Inflammatory macrophage (primary cell): ENCODE results near the gene FANCB.

Experiments
- DNase-seq, 2 donors: peaks; one replicate each; pipeline ENCODE4 v3.0.0-alpha.2; 2020 to 2022
- total RNA-seq, 18 experiments: gene quantifications; one replicate each; lab custom pipeline; 2026; ENCODE audit warnings: mixed read lengths in 6 of 18, inconsistent platforms in 2 of 18; lab: John Stamatoyannopoulos, UW

Gene FANCB
- 0.75 to 12.2 (median 5.6) reads per million in 18 experiments for total RNA-seq

- peak; percentile 94 to 95 for DNase-seq
These were observed at the start of gene FANCB, which contains the start of gene MOSPD2 for GRCh38 chrX:14872851-14873675. Gene FANCB (minus strand): TSS chrX:14873069. CDS start chrX:14865510, 7,559 bp downstream. Gene MOSPD2 (plus strand): TSS chrX:14873421. CDS start chrX:14873529, 108 bp downstream.

GRCh38 chrX:14922437-14922836 lies 49.6 kb upstream of the FANCB start:
- no peak for DNase-seq

GRCh38 chrX:14920196-14920595 lies 47.3 kb upstream of the FANCB start:
- no peak for DNase-seq

- no peak for DNase-seq
These were observed 46.5 kb upstream of the FANCB start for GRCh38 chrX:14919407-14919806.

GRCh38 chrX:14916017-14916674 lies 43.3 kb upstream of the FANCB start:
- DNase-seq = no peak

- no peak for DNase-seq
These were observed 42.7 kb upstream of the FANCB start for GRCh38 chrX:14915596-14915995.

GRCh38 chrX:14913241-14913640 lies 40.4 kb upstream of the FANCB start:
- no peak for DNase-seq

GRCh38 chrX:14903891-14904290 lies 31.0 kb upstream of the FANCB start:
- no peak for DNase-seq

GRCh38 chrX:14902537-14902936 lies 29.7 kb upstream of the FANCB start:
- no peak for DNase-seq

- DNase-seq = peak; percentile 6 to 8
These were observed 26.7 kb upstream of the FANCB start for GRCh38 chrX:14899607-14900006.

GRCh38 chrX:14897042-14897441 lies 24.2 kb upstream of the FANCB start:
- DNase-seq = no peak

- no peak for DNase-seq
These were observed 23.4 kb upstream of the FANCB start for GRCh38 chrX:14896273-14896672.

- no peak for DNase-seq
These were observed 13.4 kb upstream of the FANCB start for GRCh38 chrX:14886252-14886651.

GRCh38 chrX:14884714-14885113 lies 11.8 kb upstream of the FANCB start:
- DNase-seq = no peak

- no peak for DNase-seq
These were observed 11.0 kb upstream of the FANCB start for GRCh38 chrX:14883826-14884225.

- no peak for DNase-seq
These were observed 2.8 kb upstream of the FANCB start for GRCh38 chrX:14875624-14876023.

- no peak for DNase-seq
These were observed 794 bp upstream of the FANCB start for GRCh38 chrX:14873676-14874049.

- DNase-seq = no peak
These were observed 514 bp downstream of the FANCB start for GRCh38 chrX:14872355-14872754.

GRCh38 chrX:14871767-14872166 lies 1.1 kb downstream of the FANCB start:
- DNase-seq = no peak

- no peak for DNase-seq
These were observed 7.7 kb downstream of the FANCB start for GRCh38 chrX:14865201-14865600.

- DNase-seq = no peak
These were observed 8.2 kb downstream of the FANCB start for GRCh38 chrX:14864631-14865030.

GRCh38 chrX:14851526-14851925 lies 21.3 kb downstream of the FANCB start:
- peak in 1 of 2 donors; percentile 46 for DNase-seq

- peak; percentile 9 to 56 for DNase-seq
These were observed 29.2 kb downstream of the FANCB start for GRCh38 chrX:14843666-14844065.

- DNase-seq = no peak
These were observed 35.7 kb downstream of the FANCB start for GRCh38 chrX:14837155-14837554.
